ENCODE results near the gene TRAP1.

TRAP1 gene

DNA sequence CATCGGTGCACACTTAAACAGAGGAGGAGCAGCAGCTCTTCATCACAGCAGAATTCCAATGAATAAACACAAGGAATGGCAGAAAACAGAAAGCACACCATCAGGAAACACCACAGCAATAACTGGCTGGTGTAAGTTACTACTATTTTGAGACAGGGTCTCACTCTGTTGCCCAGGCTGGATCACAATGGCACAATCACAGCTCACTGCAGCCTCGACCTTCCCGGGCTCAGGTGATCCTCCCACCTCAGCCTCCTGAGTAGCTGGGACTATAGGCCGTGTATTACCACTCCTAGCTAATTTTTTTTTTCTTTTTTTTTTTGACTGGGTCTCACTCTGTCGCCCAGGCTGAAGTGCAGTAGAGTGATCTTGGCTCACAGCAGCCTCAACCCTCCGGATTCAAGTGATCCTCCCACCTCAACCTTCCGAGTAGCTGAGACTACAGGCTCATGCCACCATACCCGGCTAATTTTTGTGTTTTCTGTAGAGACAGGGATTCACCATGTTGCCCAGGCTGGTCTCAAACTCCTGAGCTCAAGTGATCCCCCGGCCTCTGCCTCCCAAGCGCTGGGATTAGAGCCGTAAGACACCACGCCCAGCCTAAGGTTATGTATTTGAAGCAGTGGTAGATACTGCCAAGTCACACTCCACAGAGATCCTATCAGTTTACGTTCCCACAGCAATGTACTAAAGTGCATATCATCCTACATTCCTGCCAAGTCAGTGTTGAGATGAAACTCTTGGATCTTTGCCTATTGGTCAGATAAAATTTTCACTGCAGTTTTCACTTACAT is 20.7 kb downstream of the TRAP1 start:
- TF ChIP-seq, protein P1, sequence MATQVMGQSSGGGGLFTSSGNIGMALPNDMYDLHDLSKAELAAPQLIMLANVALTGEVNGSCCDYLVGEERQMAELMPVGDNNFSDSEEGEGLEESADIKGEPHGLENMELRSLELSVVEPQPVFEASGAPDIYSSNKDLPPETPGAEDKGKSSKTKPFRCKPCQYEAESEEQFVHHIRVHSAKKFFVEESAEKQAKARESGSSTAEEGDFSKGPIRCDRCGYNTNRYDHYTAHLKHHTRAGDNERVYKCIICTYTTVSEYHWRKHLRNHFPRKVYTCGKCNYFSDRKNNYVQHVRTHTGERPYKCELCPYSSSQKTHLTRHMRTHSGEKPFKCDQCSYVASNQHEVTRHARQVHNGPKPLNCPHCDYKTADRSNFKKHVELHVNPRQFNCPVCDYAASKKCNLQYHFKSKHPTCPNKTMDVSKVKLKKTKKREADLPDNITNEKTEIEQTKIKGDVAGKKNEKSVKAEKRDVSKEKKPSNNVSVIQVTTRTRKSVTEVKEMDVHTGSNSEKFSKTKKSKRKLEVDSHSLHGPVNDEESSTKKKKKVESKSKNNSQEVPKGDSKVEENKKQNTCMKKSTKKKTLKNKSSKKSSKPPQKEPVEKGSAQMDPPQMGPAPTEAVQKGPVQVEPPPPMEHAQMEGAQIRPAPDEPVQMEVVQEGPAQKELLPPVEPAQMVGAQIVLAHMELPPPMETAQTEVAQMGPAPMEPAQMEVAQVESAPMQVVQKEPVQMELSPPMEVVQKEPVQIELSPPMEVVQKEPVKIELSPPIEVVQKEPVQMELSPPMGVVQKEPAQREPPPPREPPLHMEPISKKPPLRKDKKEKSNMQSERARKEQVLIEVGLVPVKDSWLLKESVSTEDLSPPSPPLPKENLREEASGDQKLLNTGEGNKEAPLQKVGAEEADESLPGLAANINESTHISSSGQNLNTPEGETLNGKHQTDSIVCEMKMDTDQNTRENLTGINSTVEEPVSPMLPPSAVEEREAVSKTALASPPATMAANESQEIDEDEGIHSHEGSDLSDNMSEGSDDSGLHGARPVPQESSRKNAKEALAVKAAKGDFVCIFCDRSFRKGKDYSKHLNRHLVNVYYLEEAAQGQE (IDR thresholded peaks at IDR 0.05; ENCODE audit: low read depth), result no peak
- no peak for TF ChIP-seq FOXM1 (IDR thresholded peaks at IDR 0.05; ENCODE audit: borderline replicate concordance, low read depth)
- TF ChIP-seq TEAD4 (IDR thresholded peaks at IDR 0.05), result no peak

DNA sequence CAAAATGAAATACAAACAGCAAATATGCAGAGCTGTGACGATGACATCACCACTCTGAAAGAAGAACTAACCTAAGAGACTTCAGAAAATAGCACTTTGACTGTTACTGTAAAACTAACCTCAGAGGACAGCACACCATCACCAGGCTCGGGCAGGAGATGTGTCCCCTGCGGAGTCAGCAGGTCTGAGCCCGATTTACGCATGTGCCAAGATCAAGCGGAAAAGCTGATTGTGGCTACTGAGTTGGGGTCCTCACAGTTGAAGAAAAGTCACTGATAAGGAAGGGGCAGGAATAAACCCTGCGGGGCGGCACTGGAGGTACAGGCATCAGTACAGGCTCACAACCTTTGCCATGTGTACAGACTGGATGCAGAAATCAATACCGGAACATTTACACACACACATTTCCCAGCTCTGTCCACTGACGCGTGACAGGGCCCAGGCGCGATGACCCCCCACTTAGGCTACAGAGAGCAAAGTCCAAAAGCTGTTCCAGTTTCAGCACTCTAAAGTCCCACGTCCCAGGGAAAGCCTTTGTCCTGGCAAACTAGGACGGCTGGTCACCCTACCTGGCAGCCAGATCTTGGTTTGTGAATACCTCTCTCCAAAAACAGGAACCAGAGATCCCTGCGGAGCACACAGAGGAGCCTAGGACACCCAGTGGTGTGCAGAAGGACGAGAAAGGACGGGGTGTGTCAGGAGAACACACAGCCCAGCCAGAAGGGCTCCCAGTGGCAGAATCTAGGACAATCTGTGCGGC is 21.5 kb downstream of the TRAP1 start:
- TF ChIP-seq EGR1 (IDR thresholded peaks at IDR 0.05) (no peak), TEAD4 (IDR thresholded peaks at IDR 0.05) (no peak)

GRCh38 chr16:3694051-3694450 is 23.3 kb downstream of the TRAP1 start:
- TF ChIP-seq FOXM1 (IDR thresholded peaks at IDR 0.05; ENCODE audit: borderline replicate concordance, low read depth) (no peak), NFIC (IDR thresholded peaks at IDR 0.05) (no peak)

DNA sequence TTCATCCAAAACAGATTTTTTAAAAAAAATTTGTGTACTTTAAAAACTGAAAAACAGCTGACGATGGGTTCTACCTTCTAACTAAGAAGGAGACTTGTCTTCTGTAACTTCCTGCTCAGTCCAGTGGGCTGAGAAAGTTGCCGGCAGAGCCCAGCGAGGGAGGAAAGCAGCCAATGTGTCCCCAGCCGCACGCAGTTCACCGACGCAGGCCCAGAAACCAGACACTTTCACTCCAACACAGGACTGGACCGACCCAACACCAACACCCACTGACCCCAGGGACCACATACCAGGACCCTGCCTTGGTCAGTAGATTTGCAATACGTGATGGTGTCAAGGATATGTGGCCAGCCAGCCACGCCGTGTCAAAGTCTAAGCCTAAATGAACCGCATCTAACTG is 25.6 kb downstream of the TRAP1 start:
- TF ChIP-seq, protein P2, sequence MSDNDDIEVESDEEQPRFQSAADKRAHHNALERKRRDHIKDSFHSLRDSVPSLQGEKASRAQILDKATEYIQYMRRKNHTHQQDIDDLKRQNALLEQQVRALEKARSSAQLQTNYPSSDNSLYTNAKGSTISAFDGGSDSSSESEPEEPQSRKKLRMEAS (IDR thresholded peaks at IDR 0.05), result no peak
- TF ChIP-seq YY1 (IDR thresholded peaks at IDR 0.05; ENCODE audit: low read depth) (no peak), EP300 (IDR thresholded peaks at IDR 0.05; ENCODE audit: borderline replicate concordance) (no peak), USF1 (IDR thresholded peaks at IDR 0.05) (no peak), CREB1 (IDR thresholded peaks at IDR 0.05; ENCODE audit: low read depth) (no peak), ZBTB7A (IDR thresholded peaks at IDR 0.05; ENCODE audit: low read depth) (no peak), CEBPB (IDR thresholded peaks at IDR 0.05) (no peak)

DNA sequence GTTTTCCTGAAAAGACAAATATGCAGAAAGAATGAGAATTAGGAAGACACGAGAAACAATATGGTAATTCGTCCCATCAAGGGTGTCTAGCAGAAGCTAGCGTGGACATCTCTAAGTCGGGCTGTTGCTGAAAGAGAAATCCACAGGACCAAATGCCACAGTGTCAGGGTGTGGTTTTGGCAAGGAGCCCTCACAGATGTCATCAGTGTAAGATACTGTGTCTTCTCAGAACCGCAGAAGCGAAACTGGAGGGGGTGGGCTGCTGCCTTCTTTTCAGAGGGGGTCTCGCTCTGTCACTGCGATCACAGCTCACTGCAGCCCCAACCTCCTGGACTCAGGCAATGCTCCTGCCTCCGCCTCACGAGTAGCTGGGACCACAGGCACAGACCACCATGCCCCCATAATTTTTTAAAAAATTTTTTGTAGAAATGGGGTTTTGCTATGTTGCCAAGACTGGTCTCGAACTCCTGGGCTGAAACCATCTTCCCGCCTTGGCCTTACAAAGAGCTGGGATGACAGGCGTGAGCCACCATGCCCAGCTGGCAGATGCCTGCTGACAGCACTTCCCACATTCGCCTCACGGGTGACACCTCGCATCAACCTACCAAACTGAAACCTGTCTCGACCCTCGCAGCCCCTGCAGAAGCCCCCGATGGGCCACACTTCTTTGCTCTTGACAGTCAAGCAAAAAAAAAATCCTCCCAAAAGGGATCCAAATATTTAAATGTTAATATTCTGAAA is 26.2 kb downstream of the TRAP1 start:
- no peak for TF ChIP-seq TAF1 (IDR thresholded peaks at IDR 0.05; ENCODE audit: low read depth)
- no peak for TF ChIP-seq ZBTB7A (IDR thresholded peaks at IDR 0.05; ENCODE audit: low read depth)
- TF ChIP-seq RAD21 (IDR thresholded peaks at IDR 0.05; ENCODE audit: low read depth), result no peak
- TF ChIP-seq, protein P1 (IDR thresholded peaks at IDR 0.05; ENCODE audit: low read depth), result no peak
- TF ChIP-seq TEAD4 (IDR thresholded peaks at IDR 0.05), result no peak
- TF ChIP-seq NFIC (IDR thresholded peaks at IDR 0.05), result no peak
- no peak for TF ChIP-seq CREB1 (IDR thresholded peaks at IDR 0.05; ENCODE audit: low read depth)
- TF ChIP-seq, protein P2 (IDR thresholded peaks at IDR 0.05), result no peak
- no peak for TF ChIP-seq FOXM1 (IDR thresholded peaks at IDR 0.05; ENCODE audit: borderline replicate concordance, low read depth)
- TF ChIP-seq YY1 (IDR thresholded peaks at IDR 0.05; ENCODE audit: low read depth), result no peak
- TF ChIP-seq USF1 (IDR thresholded peaks at IDR 0.05), result no peak
- no peak for TF ChIP-seq EGR1 (IDR thresholded peaks at IDR 0.05)
- no peak for TF ChIP-seq CEBPB (IDR thresholded peaks at IDR 0.05)
- no peak for TF ChIP-seq EP300 (IDR thresholded peaks at IDR 0.05; ENCODE audit: borderline replicate concordance)
- TF ChIP-seq TCF12 (IDR thresholded peaks at IDR 0.05; ENCODE audit: low read depth), result no peak

GRCh38 chr16:3690470-3690928 is 26.8 kb downstream of the TRAP1 start:
- peak; percentile 68 for TF ChIP-seq RAD21 (IDR thresholded peaks at IDR 0.05; ENCODE audit: low read depth)
- TF ChIP-seq EGR1 (IDR thresholded peaks at IDR 0.05), result no peak
- TF ChIP-seq TAF1 (IDR thresholded peaks at IDR 0.05; ENCODE audit: low read depth), result no peak
- TF ChIP-seq, protein P1 (IDR thresholded peaks at IDR 0.05; ENCODE audit: low read depth), result no peak
- TF ChIP-seq CREB1 (IDR thresholded peaks at IDR 0.05; ENCODE audit: low read depth), result no peak
- TF ChIP-seq, protein P2 (IDR thresholded peaks at IDR 0.05), result no peak
- peak; percentile 51; the same call in 1 of the 2 replicates for TF ChIP-seq TCF12 (IDR thresholded peaks at IDR 0.05; ENCODE audit: low read depth)
- no peak for TF ChIP-seq NFIC (IDR thresholded peaks at IDR 0.05)
- no peak for TF ChIP-seq USF1 (IDR thresholded peaks at IDR 0.05)
- TF ChIP-seq YY1 (IDR thresholded peaks at IDR 0.05; ENCODE audit: low read depth), result 0 out of 2 replicates have a peak, but pooled peaks have one; percentile 50
- TF ChIP-seq EP300 (IDR thresholded peaks at IDR 0.05; ENCODE audit: borderline replicate concordance), result no peak
- TF ChIP-seq FOXM1 (IDR thresholded peaks at IDR 0.05; ENCODE audit: borderline replicate concordance, low read depth), result no peak
- TF ChIP-seq CEBPB (IDR thresholded peaks at IDR 0.05), result no peak
- TF ChIP-seq ZBTB7A (IDR thresholded peaks at IDR 0.05; ENCODE audit: low read depth), result no peak
- no peak for TF ChIP-seq TEAD4 (IDR thresholded peaks at IDR 0.05)
